NCI-H2227 (cell line): ENCODE data around the gene TRMT1.
A peak's percentile ranks its signal among the peaks of the same experiment; 100 is the strongest.

Experiments used
- DNase-seq: peaks from one replicate; lab custom pipeline; 2025; ENCODE audit not compliant: unreplicated experiment; lab: John Stamatoyannopoulos, UW

Gene TRMT1

DNA sequence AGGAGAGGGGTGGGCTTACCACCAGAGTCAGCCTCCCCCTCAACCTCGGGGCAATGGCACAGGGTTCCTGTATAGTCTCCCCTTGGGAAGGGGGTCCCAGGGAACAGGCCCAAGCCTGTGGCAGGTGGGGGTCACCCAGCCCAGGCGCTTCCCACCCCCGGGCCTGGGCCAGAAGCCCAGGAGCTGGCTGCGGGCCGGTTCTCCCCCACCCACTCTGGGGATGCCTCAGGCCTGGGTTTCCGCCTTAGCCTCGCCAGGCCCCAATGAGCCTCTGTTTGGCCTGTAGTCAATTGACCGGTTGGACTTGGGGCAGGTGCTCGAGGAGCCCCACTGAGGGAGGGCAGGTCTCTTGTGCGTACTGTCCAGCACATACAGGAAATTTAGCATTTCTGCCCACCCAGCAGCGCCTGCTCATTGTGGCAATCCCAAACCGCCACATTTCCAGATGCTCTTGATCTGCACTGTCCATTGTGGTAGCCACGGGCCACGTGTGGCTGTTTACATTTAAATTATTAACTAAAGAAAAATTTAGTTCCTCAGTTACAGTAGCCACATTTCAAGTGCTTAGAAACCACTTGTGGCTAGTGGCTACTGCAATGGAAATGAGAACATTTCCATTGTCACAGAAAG lies 23.8 kb downstream of the TRMT1 start:
- no peak for DNase-seq

DNA sequence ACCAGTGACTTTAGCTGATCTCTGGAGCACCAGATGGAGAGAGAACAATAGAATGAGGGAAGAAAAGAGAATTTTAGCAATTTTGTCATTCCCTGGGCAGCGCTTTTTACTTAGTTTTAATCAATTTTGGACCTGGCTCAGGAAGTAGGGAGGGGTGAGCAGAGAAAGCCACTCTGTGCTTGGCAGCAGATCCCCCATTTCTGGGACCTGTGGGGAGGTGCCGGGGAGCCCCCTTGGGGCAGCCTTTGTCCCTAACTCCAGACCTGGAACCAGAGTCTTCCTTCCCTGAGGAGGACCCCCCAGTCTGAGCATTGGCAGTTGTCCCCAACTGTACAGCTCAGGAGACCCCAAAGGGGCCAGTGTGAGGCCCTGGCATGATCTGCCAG lies 24.4 kb downstream of the TRMT1 start:
- DNase-seq: no peak

DNA sequence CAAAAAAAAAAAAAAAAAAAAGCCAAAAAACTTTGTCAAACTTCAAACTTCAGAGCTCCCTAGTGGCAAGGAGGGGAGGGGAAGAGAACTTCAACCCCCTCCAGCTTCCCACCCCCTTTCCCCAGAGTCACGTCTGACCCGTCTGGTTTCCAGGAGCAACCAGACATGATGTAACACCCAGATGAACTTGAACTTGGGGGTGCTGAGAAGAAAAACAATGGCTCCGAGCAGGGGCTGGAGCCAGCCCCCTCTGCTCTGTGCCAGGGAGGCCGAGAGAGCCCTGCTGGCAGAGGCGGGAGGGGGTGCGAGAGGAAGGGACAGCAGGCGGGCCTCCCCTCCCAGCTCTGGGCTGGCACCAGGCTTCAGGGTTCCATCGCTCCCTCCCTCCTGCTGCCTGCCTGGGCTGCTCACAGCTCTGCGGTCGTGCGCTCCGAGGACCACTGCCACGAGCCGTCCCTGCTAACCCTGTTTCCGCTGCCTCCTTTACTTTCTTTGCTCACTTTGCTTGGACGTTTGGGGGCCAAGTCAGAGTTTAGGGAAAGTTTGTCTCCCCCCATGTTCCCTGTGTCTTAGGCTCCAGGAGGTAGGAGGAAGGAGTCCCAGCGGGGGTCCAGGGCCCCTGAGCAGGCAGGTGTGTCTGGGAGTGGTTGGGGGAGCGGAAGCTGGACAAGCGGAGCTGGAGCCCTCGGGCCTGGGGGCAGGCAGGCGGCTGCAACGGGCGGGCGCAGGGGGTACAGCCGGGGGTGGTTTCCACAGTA lies 25.0 kb downstream of the TRMT1 start:
- no peak for DNase-seq

DNA sequence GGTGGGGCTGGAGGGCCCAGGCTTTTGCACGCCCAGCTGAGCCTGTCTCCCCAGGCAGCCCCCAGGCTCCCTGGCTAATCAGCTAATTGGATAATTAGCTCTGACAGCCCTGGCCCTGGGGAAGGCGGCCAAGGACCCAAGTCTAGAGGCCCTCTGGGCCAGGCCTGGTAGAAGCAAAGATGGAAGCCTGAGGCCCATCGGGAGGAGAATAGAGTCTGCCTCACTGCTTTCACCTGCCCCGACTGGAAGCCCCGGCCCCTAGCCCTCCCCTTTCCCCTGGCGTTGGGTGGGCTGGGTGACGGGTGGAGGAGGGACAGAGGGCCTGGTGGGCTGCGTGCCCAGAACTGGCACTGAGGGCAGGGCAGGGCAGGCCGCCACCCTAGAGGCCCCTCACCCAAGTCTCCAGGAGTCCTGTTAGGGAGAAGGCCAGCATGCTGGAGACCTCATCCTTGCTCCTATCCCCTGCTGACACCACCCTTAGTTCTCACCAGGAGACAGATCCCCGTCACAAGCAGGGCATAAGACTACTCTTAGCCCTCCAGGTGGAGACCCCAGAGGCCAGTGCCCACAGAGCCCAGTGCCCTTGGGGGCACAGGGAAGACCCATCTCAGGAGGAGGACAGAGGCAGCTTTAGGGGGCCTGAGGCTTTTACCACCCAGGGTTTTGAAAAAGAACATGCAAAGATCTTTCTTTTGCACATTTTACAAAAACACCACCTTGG lies 25.9 kb downstream of the TRMT1 start:
- no peak for DNase-seq

DNA sequence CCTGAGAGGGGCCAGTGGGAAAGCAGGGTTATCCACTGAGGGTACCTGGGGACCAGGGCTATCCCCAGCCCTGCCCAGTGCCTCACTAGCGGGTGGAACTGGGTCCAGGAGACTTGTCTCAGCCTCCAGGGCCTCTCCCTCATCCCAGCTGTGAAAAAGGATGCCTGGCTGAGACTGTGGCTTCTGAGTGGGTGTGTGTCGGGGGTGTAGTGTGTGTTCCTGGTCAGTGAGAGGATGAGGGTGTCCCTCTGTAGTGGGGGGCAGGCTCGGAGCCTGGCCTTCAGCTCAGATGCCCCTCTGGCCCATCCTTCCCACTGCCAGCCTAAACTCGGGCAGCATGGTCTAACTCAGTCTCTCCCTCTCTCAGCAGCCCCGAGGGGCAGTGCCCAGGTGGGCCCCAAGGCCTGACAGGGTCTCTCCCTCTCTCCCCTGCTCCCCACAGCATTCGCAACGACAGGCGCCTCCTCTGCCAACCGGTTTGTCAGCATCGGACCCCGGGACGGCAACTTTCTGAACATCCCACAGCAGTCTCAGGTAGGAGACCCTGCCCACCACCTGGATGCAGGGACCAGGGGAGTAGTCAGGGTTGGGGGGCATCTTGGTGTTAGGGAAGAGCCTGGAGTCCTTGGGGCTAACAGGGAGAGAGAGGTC lies 26.6 kb downstream of the TRMT1 start:
- DNase-seq: no peak

DNA sequence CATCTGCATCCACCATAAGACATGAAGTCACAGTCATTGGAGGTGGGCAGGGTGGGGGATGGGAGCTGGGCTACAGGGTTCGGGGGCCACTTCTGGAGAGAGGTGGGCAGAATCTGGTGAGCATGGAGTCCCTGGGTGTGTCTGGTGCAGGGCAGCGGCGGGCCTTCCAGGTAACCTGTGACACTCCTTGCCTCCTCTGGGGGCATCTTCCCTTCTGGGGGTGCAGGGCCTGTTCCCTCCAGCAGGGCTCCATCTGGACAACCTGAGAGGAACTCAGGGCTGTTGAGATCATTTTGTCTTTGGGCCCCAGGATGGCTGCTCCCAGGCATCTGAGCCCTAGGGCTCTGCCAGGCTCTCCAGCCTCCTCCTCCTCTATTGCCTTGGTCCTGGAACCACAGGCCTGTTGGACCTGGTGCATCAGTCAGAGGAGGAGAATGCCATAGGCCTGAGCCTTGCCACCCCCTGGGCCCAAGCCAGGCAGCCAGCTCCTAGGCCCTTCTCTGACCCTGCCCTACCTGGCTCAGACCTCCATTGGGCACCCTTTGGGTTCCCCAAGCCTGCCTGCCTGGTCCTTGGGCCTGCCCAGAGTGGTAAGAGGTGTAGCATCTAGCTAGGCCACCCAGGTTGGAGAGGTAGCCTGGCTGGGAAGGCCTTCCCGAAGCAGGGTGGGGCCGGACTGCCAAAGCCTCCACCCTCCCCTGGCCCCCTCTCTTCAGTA lies 27.2 kb downstream of the TRMT1 start:
- no peak for DNase-seq

DNA sequence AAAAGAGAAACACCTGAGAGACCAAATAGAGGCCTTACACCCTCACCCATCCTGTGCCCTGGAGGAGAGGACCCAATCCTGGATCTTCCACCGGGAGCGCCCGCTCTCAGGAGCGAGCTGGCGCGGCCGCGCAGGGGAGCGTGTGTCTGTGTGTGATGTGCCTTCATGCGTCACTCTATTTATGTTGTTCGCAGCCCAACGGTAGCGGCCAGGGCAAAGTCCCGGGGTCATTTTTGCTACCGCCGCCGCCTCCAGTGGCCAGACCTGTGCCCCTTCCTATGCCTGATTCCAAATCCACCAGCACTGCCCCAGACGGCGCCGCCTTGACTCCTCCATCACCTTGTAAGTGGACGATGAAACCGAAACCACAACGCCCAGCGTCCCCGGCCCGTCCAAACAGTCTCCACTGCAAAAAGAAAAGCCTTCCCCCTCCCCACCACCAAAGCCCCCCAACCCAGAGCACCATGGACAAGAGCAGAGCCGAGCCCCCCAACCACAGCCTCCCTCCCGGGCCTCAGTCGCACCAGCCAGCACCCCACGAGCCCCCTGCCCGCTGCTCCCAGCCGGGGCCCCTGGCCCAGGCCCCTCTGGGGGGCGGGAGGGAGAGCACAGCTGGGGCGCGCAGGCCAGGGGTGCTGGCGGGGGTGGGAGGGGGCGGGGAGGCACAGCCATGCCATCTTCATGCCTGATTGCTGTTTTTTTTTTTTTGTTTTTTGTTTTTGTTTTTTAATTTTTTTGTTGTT lies 28.6 kb downstream of the TRMT1 start:
- DNase-seq: no peak

DNA sequence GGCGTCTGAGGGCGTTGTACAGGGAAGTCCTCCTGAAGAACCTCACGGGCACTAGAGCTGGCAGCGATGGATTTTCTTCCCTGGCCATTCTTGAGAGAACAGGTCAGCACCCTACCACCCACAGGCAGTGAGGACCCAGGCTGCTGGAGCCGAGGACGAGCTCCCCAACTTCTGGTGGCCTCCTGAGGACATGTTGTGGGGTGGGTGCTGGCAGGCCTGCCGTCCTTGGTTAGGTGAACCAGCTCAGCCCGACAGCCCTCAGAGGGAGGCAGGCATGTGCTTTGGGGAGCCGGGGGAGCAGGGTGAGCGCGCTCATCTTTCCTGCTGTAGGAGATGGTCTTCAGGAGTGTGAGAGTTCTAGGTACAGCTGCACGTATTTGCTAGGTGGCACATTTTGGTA lies 29.2 kb downstream of the TRMT1 start:
- DNase-seq: no peak

DNA sequence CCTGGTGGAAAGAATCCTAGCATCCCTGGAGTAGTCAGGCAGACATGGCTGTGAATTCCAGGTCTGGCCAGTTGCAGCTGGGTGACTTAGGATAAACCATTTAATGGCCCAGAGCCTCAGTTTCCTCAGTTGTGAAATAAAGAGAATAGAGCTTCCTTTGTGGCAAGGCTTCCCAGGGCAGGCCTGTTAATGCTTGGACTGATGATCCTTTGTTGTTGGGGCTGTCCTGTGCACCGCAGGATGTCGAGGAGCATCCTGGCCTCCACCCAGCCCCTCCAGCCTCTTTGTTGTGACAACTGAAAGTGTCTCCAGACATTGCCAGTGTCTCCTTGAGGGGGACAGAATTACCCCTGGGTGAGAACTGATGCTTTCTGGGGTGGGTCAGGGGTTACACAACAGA lies 30.2 kb downstream of the TRMT1 start:
- DNase-seq: no peak

DNA sequence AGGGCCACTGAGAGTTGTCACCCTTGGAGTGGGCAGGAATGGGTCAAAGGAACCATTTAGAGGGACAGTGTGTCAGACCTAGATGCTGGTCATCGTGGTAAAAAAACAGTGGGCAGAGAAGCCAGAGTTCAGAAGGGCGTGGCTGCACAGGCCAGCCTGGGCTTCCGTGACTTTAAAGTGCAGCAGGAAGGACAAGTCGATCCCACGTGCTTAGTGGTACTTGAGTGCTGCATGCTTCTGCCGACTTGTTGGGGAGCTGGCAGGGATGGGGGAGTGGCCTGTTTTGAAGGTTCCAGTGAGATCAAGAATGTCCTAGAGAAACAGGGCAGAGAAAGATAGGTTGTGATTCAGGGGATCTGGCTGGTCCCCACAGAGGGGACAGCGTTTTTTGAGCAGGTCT lies 30.9 kb downstream of the TRMT1 start:
- no peak for DNase-seq

DNA sequence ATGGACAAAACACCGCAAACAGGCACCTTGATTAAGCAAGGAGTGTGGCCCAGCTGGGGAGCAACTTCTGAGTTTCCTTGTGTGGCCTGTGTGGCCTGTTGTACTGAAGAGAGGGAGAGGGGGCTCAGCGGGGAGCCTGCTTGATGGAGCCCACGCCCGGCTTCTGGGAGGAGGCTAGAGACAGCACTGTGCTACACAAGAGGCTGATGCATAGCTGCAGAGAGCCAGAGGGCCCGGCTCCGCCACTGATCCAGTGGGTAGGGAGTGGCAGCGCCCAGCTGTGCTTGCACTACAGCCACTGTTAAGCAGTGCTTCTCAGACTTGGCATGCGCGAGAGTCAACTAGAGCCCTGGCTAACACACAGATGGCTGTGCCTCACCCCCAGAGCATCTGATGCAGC lies 32.9 kb downstream of the TRMT1 start:
- DNase-seq: peak; percentile 28

DNA sequence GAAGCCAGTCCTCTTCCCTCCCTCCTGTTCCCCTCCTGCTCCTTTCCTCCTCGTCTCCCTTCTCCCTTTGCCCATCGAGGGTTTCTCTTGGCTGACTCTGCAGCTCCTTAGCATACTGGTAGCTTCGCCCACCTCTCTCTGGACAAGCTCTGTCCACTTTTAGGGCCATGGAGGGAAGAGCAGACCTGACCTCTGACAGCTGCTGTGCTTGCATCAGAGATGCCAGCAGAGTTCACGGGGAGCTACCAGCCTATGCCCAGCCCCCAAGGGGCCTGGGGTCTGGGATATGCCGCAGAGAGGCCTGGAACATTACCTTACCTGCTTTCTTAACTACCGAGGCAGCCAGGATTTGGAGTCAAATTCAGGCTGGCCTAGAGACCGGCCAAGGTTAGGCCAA lies 33.5 kb downstream of the TRMT1 start:
- DNase-seq: no peak

DNA sequence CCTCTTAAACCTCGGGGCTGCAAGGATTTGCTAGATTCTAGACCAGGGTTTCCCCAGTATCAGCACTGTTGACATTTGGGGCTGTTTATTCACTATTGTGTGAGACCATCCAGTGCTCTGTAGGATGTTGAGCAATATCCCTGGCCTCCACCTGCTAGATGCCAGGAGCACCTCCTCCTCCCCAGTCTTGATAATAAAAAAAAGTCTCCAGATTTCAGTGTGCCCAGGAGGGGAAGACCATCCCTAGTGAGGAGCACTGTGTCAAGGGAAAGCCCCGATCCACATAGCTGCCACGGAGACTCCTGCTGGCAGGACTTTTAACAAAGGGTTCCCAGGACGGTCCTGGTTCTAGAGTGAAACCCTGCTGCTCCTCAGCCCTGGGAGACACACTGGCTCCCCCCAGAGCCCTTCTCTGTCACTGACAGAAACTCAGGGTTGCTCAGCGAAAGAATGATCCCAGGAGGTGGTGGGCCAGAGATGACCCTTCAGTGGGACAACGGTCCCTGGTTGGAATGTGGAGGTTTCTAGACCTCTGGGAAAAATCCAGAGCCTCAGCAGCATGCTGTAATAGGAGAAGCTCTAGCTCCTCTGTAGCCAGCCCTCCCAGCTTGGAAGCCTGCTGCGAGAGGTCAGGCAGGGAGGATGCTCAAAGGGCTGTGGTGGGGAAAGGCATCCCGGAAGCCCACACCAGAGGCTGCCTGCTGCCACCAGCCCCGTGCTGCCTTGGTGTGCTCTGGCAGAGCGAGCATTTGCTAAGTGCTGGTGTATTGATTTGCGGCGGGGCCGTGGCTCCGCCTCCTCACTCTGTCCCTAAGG lies 34.1 kb downstream of the TRMT1 start:
- DNase-seq: peak; percentile 80

DNA sequence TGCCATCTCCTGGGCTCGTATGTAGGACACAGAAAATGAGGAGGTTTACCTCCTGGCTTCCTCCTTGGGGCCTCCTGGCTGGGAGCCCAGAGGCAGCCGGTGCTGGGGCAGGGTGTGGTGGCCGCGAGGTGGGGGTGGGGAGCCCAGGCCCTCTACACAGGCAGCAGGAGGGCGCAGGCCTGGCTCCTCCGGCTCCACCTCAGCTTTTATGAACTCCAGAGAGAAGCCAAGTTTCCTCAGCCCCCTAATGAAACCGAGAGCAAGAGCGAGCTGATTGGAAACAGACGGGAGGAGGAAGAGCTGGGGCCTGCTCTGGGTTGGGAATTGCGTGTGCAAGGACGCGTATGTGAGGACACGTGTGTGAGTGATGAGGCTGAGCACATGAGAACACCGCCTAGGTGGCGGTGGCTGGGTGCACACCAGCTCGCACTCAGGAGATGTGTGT lies 37.0 kb downstream of the TRMT1 start:
- no peak for DNase-seq

DNA sequence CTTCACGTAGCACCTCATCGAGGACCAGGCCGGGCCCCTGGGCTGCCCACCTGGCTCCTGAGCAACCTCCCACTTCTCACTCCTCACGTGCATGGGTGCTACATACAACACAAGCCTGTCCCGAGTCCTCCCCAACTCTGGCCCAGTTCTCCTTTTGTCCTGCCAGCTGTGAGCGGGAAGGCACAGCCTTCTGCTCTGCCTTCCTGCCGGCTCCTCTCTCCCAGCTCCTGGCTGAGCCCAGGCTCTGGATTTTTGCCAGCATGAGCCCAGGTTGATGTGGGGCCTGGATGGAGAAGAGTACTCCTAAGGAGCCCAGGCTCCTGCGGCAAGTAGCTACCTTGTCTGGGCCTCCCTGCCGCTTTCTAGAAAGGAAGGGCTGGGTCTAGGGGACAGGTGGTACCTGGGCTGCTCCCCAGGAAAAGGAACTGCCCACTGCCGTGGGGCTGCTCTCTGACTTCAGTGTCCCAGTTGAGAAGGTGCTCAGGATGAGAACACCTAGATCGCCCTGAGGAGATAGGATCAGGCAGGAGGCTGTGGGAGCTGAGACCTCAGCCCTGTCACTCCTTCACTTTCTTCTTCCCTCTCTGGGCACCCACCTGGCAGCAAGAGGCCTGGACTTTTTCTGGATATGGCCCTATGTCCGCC lies 37.5 kb downstream of the TRMT1 start:
- DNase-seq: no peak

DNA sequence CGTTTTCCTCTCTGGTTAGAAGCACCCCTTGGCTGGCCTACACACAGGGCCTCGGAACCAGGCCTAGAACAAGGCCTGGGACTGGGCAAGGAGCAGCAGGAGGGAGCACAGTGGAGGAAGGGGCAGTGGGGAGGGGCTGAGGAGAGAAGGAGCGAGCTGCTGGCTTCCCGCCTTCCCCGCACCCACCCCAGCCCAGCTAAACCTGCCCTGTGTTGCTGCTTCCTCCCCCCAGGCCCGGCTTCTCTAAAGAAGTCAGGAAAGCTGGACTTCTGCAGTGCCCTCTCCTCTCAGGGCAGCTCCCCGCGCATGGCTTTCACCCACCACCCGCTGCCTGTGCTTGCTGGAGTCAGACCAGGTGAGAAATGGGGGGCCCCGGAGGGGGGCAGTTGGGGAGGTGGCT lies 38.2 kb downstream of the TRMT1 start:
- DNase-seq: no peak

DNA sequence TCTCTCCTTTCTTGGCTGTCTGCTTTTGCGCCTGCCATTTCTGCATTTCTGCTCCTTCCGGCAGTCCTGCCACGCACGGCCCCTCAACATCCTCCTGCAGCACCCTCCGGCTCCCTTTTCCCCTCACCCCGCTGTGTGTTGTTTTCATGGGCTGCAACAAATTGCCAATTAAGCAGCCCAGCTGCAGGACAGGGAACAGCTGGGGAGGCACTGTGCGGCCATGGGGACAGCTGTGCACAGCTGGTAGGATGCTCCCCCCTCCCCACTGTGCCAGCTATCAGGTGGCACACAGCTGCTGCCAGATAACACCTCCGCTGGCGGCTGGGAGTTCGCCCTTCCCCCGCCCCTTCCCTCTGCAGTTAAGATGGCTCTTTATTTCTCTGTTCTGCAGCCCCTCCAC lies 39.3 kb downstream of the TRMT1 start:
- DNase-seq: peak; percentile 23

DNA sequence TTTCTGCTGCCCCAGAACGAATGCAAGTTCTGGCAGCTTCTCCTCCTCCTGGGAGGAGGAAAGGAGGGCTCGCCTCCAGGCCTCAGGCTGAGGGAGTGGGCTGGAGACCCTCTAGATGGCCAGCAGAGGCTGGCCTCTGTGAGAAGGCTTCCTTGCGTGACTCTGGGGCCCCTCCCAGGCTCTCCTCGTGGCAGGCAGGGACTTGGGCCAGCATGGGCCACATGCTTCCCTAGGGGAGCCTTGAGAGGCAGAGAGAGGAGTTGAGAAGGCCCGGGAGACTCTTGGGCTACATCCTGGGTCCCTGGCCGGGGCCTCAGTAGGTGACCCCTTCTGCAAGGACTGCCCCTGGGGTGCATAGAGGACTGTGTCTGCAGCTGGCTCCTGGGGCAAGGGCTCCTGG lies 39.8 kb downstream of the TRMT1 start:
- no peak for DNase-seq

DNA sequence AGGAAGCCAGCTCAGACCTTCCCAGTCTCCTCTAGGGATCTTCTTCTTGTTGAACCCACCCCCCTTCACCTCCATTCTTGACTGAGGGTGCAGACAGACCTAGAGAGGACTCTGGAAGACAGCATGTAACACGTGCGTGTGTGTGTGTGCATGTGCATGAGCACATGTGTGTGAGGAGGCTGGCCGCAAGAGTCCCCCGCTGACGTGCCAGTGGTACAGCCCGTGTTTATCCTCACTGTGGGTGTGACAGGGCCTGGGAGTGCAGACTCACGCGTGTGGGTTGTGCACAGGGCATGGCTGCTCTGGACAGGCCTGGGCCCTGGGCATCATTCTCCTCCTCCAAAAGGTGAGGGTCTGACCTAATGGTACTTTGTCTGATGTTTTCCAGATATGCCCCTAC lies 40.2 kb downstream of the TRMT1 start:
- DNase-seq: no peak
